Neural progenitor cell (in vitro differentiated cells): Measurements from ENCODE around the gene IZUMO3. TPM values are rescaled to one million over a fixed set of nuclear protein-coding genes. Genes with fewer than 3 reads are reported as not detected.
A peak's percentile ranks its signal among the peaks of the same experiment; 100 is the strongest.
"Not testable (repeated sequence)": the region's sequence is repeated elsewhere in the genome, so short reads cannot be mapped to it uniquely, and the experiment has no call there.

Experiments
- DNase-seq: peaks from one replicate; pipeline ENCODE4 v3.0.0-alpha.2; 2016; ENCODE audit warnings: low spot score
- H2AFZ ChIP-seq: fragments of 200-600 bp; sonication (generic); replicated peaks from 2 replicates; pipeline ENCODE4 v1.6.1; 2016; ENCODE audit warnings: antibody characterized with exemption
- H3F3A ChIP-seq: fragments of 200-600 bp; sonication (generic); 2 replicates; pipeline ENCODE4 v1.6.1; 2016; ENCODE audit warnings: antibody characterized with exemption, low read depth
- H3K27ac ChIP-seq: fragments of 200-600 bp; sonication (generic); 2 replicates; pipeline ENCODE4 v1.5.1; 2016; ENCODE audit warnings: mild to moderate bottlenecking
- H3K27me3 ChIP-seq: fragments of 200-600 bp; sonication (generic); 2 replicates; pipeline ENCODE4 v1.6.1; 2016; ENCODE audit warnings: mild to moderate bottlenecking, moderate library complexity
- H3K36me3 ChIP-seq: fragments of 200-600 bp; sonication (generic); 2 replicates; pipeline ENCODE4 v1.5.1; 2016
- H3K4me1 ChIP-seq: fragments of 200-600 bp; sonication (generic); 2 replicates; pipeline ENCODE4 v1.6.1; 2016; ENCODE audit warnings: mixed run types
- H3K4me2 ChIP-seq: fragments of 200-600 bp; sonication (generic); 2 replicates; pipeline ENCODE4 v1.6.1; 2016
- H3K4me3 ChIP-seq: fragments of 200-600 bp; sonication (generic); 2 replicates; pipeline ENCODE4 v1.5.1; 2016
- H3K79me2 ChIP-seq: fragments of 200-600 bp; sonication (generic); 2 replicates; pipeline ENCODE4 v1.6.1; 2016; ENCODE audit warnings: low read depth
- H3K9ac ChIP-seq: fragments of 200-600 bp; sonication (generic); 2 replicates; pipeline ENCODE4 v1.6.1; 2016
- H3K9me3 ChIP-seq: fragments of 200-600 bp; sonication (generic); 2 replicates; pipeline ENCODE4 v1.5.1; 2016; ENCODE audit warnings: low read depth
- H4K20me1 ChIP-seq: fragments of 200-600 bp; sonication (generic); 2 replicates; pipeline ENCODE4 v1.6.1; 2016; ENCODE audit warnings: low read depth
- H3K27ac Mint-ChIP-seq: 3 replicates; pipeline ENCODE4 v1.8.0; 2021; ENCODE audit warnings: mixed read lengths
- H3K27me3 Mint-ChIP-seq: 2 replicates; pipeline ENCODE4 v1.8.0; 2022; ENCODE audit warnings: low read depth, mild to moderate bottlenecking, inconsistent platforms, moderate library complexity, mixed read lengths; ENCODE audit not compliant: insufficient read depth
- H3K36me3 Mint-ChIP-seq: 3 replicates; pipeline ENCODE4 v1.8.0; 2021; ENCODE audit warnings: mixed read lengths
- H3K4me1 Mint-ChIP-seq: 3 replicates; pipeline ENCODE4 v1.8.0; 2021; ENCODE audit warnings: mixed read lengths
- H3K4me3 Mint-ChIP-seq: 3 replicates; pipeline ENCODE4 v1.8.0; 2021; ENCODE audit warnings: mild to moderate bottlenecking, moderate library complexity, mixed read lengths
- H3K9me3 Mint-ChIP-seq: 3 replicates; pipeline ENCODE4 v1.8.0; 2020; ENCODE audit warnings: mixed read lengths
- EZH2 ChIP-seq: fragments of 200-600 bp; sonication (generic); IDR thresholded peaks from 2 replicates; pipeline ENCODE4 v1.6.1; 2017; ENCODE audit warnings: antibody characterized with exemption, mild to moderate bottlenecking, moderate library complexity
- EZH2phosphoT487 ChIP-seq: fragments of 200-600 bp; sonication (generic); IDR thresholded peaks from 2 replicates; pipeline ENCODE4 v1.6.1; 2017; ENCODE audit warnings: antibody characterized with exemption
- total RNA-seq: library from RNA; depleted of rRNA; stranded (reverse); fragments of >200 nt; gene quantifications from 2 replicates; pipeline ENCODE4 v1.2.3, GENCODE V29; 2015; ENCODE audit warnings: low replicate concordance
- TF ChIP-seq, protein P1 (sequence below): fragments of 200-600 bp; sonication (generic); IDR thresholded peaks from 2 replicates; pipeline ENCODE4 v1.5.1; 2017; ENCODE audit warnings: antibody characterized with exemption, mild to moderate bottlenecking

The IZUMO3 gene
- total RNA-seq, 1 donor from 2014 or later: not detected

- no peaks in the 10 kb centered on the region for H3F3A ChIP-seq
- H3K27me3 Mint-ChIP-seq: no peaks in the 10 kb centered on the region
- no peak overlapping the region for H2AFZ ChIP-seq
- no peaks in the 10 kb centered on the region for H3K36me3 ChIP-seq
- no peak overlapping the region for H3K27ac Mint-ChIP-seq
- peaks cover 5% of the 10 kb centered on the region for H3K9me3 Mint-ChIP-seq
- no peak overlapping the region for H3K9ac ChIP-seq
- no peaks in the 10 kb centered on the region for H3K9me3 ChIP-seq
- H3K4me3 ChIP-seq: no peak overlapping the region
- no peaks in the 10 kb centered on the region for H4K20me1 ChIP-seq
- TF ChIP-seq EZH2phosphoT487 (no peak), EZH2 (no peak)
- TF ChIP-seq, protein P1, sequence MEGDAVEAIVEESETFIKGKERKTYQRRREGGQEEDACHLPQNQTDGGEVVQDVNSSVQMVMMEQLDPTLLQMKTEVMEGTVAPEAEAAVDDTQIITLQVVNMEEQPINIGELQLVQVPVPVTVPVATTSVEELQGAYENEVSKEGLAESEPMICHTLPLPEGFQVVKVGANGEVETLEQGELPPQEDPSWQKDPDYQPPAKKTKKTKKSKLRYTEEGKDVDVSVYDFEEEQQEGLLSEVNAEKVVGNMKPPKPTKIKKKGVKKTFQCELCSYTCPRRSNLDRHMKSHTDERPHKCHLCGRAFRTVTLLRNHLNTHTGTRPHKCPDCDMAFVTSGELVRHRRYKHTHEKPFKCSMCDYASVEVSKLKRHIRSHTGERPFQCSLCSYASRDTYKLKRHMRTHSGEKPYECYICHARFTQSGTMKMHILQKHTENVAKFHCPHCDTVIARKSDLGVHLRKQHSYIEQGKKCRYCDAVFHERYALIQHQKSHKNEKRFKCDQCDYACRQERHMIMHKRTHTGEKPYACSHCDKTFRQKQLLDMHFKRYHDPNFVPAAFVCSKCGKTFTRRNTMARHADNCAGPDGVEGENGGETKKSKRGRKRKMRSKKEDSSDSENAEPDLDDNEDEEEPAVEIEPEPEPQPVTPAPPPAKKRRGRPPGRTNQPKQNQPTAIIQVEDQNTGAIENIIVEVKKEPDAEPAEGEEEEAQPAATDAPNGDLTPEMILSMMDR: no peak
- no peak overlapping the region for H3K4me2 ChIP-seq
- H3K27me3 ChIP-seq: no peaks in the 10 kb centered on the region
- H3K79me2 ChIP-seq: no peaks in the 10 kb centered on the region
- DNase-seq: no peak
- no peak overlapping the region for H3K27ac ChIP-seq
- no peaks in the 10 kb centered on the region for H3K4me1 Mint-ChIP-seq
- H3K4me1 ChIP-seq: no peaks in the 10 kb centered on the region
- H3K4me3 Mint-ChIP-seq: no peak overlapping the region
- no peaks in the 10 kb centered on the region for H3K36me3 Mint-ChIP-seq
Observed at GRCh38 chr9:24587883-24588282, 42.2 kb upstream of the IZUMO3 start.

GRCh38 chr9:24582146-24583126, 36.7 kb upstream of the IZUMO3 start:
- Histone ChIP-seq H3K36me3 (no peaks in the 10 kb centered on the region), H3K4me2 (no peak overlapping the region), H3K79me2 (no peaks in the 10 kb centered on the region), H3K9ac (no peak overlapping the region), H3K4me3 (no peak overlapping the region), H3K9me3 (no peaks in the 10 kb centered on the region), H3K4me1 (no peaks in the 10 kb centered on the region), H2AFZ (no peak overlapping the region), H3F3A (no peaks in the 10 kb centered on the region), H3K27ac (no peak overlapping the region), H3K27me3 (no peaks in the 10 kb centered on the region), H4K20me1 (no peaks in the 10 kb centered on the region)
- TF ChIP-seq, protein P1: no peak
- TF ChIP-seq EZH2 (no peak), EZH2phosphoT487 (no peak)
- Mint-ChIP-seq H3K4me1 (peaks cover 6% of the 10 kb centered on the region), H3K36me3 (no peaks in the 10 kb centered on the region), H3K4me3 (no peak overlapping the region), H3K9me3 (peaks cover 11% of the 10 kb centered on the region), H3K27ac (no peak overlapping the region), H3K27me3 (no peaks in the 10 kb centered on the region)
- no peak for DNase-seq

DNA sequence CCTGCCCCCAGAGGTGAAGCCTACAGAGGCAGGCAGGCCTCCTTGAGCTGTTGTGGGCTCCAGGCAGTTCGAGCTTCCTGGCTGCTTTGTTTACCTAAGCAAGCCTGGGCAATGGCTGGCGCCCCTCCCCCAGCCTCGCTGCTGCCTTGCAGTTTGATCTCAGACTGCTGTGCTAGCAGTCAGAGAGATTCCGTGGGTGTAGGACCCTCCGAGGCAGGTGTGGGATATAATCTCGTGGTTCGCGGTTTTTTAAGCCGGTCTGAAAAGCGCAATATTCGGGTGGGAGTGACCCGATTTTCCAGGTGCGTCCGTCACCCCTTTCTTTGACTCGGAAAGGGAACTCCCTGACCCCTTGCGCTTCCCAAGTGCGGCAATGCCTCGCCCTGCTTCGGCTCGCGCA, 34.3 kb upstream of the IZUMO3 start:
- not testable (repeated sequence) for H3K4me1 Mint-ChIP-seq, H3K36me3 Mint-ChIP-seq, H4K20me1 ChIP-seq, H3K27me3 Mint-ChIP-seq, H3F3A ChIP-seq, H3K4me1 ChIP-seq, H3K27ac ChIP-seq, H3K36me3 ChIP-seq, H2AFZ ChIP-seq, H3K9me3 Mint-ChIP-seq, H3K27me3 ChIP-seq, H3K27ac Mint-ChIP-seq, H3K79me2 ChIP-seq, H3K4me3 ChIP-seq, DNase-seq, H3K9me3 ChIP-seq, H3K9ac ChIP-seq, H3K4me3 Mint-ChIP-seq
- peak overlapping the region; percentile 13 for H3K4me2 ChIP-seq

DNA sequence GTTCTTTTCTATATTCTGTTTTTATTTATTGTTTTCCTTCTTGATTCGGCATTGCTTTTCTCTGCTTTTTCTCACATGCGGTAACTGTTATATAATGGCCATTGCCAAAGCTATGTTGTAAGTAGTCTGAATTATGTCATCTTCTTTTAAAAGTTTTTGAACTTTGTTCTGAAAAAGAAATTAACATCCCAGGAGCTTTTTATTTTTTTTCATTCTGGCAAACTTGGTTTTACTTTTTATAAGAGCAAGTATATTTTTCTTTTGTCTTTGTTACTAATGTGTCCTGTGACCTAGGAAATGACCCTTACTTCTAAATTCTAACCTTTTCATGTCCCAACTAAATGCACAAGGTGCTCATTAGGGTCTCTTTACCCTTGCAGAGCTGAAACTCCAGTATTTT, 26.7 kb upstream of the IZUMO3 start:
- no peaks in the 10 kb centered on the region for H3K27me3 Mint-ChIP-seq
- TF ChIP-seq EZH2: no peak
- H3K4me3 Mint-ChIP-seq: no peak overlapping the region

More for the DNA sequence above, 26.7 kb upstream of the IZUMO3 start:
- H3K27ac Mint-ChIP-seq: no peak overlapping the region
- H4K20me1 ChIP-seq: no peaks in the 10 kb centered on the region
- H3K9me3 ChIP-seq: no peaks in the 10 kb centered on the region
- no peak overlapping the region for H2AFZ ChIP-seq
- H3K27me3 ChIP-seq: no peaks in the 10 kb centered on the region
- H3K4me2 ChIP-seq: no peak overlapping the region
- H3K36me3 Mint-ChIP-seq: no peaks in the 10 kb centered on the region
- H3K79me2 ChIP-seq: no peaks in the 10 kb centered on the region
- no peaks in the 10 kb centered on the region for H3K36me3 ChIP-seq
- H3K4me1 ChIP-seq: no peaks in the 10 kb centered on the region
- H3K4me3 ChIP-seq: no peak overlapping the region
- no peaks in the 10 kb centered on the region for H3F3A ChIP-seq
- no peaks in the 10 kb centered on the region for H3K9me3 Mint-ChIP-seq
- no peaks in the 10 kb centered on the region for H3K4me1 Mint-ChIP-seq
- no peak overlapping the region for H3K9ac ChIP-seq
- no peak overlapping the region for H3K27ac ChIP-seq
- DNase-seq: no peak
